Mucosa of descending colon (tissue), 3 donors: ENCODE measurements around the gene GRIK3. TPM values are rescaled to one million over a fixed set of nuclear protein-coding genes. Genes with fewer than 3 reads are reported as not detected.

Experiments used
- ATAC-seq: fragments of 200-7000 bp; cut with Tn5 transposase; one replicate; pipeline ENCODE4 v1.9.1; 2020; ENCODE audit warnings: mild to moderate bottlenecking, moderate library complexity
- DNase-seq, 3 donors: peaks; one replicate each; pipeline ENCODE4 v3.0.0-alpha.2; 2020
- H3K36me3 ChIP-seq: fragments of 200-600 bp; one replicate; pipeline ENCODE4 v1.8.0; 2021; ENCODE audit warnings: low read depth, mild to moderate bottlenecking
- H3K4me1 ChIP-seq: fragments of 200-600 bp; one replicate; pipeline ENCODE4 v1.8.0; 2021; ENCODE audit warnings: low read depth, mild to moderate bottlenecking
- H3K4me3 ChIP-seq: fragments of 200-600 bp; one replicate; pipeline ENCODE4 v1.8.0; 2021; ENCODE audit warnings: mild to moderate bottlenecking
- H3K9me3 ChIP-seq: fragments of 200-600 bp; one replicate; pipeline ENCODE4 v1.8.0; 2021; ENCODE audit warnings: mild to moderate bottlenecking
- CTCF ChIP-seq: fragments of 200-600 bp; IDR thresholded peaks from one replicate; pipeline ENCODE4 v1.8.0; 2022; ENCODE audit warnings: antibody characterized with exemption, mild to moderate bottlenecking
- intact Hi-C, 2 donors: fragments of 100-400 bp; cut with DNase I in 1 of 2; cut with micrococcal nuclease in 1 of 2; formaldehyde crosslinking; loops; one replicate each; pipeline versions ENCODE4 v1.11.0 to v1.11.1; 2022; cut with DNase I, micrococcal nuclease
- total RNA-seq, 3 donors: library from RNA; stranded (reverse); fragmentation: NEBNext Ultra II Directional in 2 of 3; extraction: Animal tissue kit (Norgen Biotek cat#: 25700) in 2 of 3; gene quantifications; one replicate each; pipeline versions ENCODE4 v1.2.1 to v1.2.4, GENCODE V29; 2021 to 2023
- donor health status: DM: no; HTN: no; CAD: no; lungs with moderate emphysema.
- donor health status: DM: no; HTN: no; CAD: no.
- donor health status: DM: no; HTN: yes; CAD: no.

The GRIK3 gene
- total RNA-seq, 3 donors from 2014 or later = 0.41 to 13.6 (median 1.5) TPM

- H3K9me3 ChIP-seq = no peaks in the 10 kb centered on the region
- H3K36me3 ChIP-seq = no peaks in the 10 kb centered on the region
- no peak for TF ChIP-seq CTCF
- H3K4me1 ChIP-seq = no peaks in the 10 kb centered on the region
- DNase-seq = no peak
- intact Hi-C loops = no loop called here
- no peak for ATAC-seq
- no peak overlapping the region for H3K4me3 ChIP-seq
Measured at GRCh38 chr1:36803868-36804570, 230.3 kb downstream of the GRIK3 start.

GRCh38 chr1:36802018-36802417 is 232.3 kb downstream of the GRIK3 start:
- H3K9me3 ChIP-seq = no peaks in the 10 kb centered on the region
- DNase-seq (no peak), ATAC-seq (no peak)
- no peaks in the 10 kb centered on the region for H3K4me1 ChIP-seq
- H3K36me3 ChIP-seq = no peaks in the 10 kb centered on the region
- H3K4me3 ChIP-seq = no peak overlapping the region
- no peak for TF ChIP-seq CTCF
- intact Hi-C loops = no loop called here

GRCh38 chr1:36797761-36798160 is 236.6 kb downstream of the GRIK3 start:
- intact Hi-C loops = no loop called here
- TF ChIP-seq CTCF = no peak
- DNase-seq = no peak
- Histone ChIP-seq H3K4me3 (no peak overlapping the region), H3K4me1 (no peaks in the 10 kb centered on the region), H3K36me3 (no peaks in the 10 kb centered on the region), H3K9me3 (no peaks in the 10 kb centered on the region)
- ATAC-seq = no peak

- no peak for TF ChIP-seq CTCF
Measured at GRCh38 chr1:36796733-36797132, 237.6 kb downstream of the GRIK3 start.

GRCh38 chr1:36796106-36796590 is 238.2 kb downstream of the GRIK3 start:
- intact Hi-C loops = no loop called here
- no peak for ATAC-seq
- DNase-seq = no peak
- no peak for TF ChIP-seq CTCF
- Histone ChIP-seq H3K4me1 (no peaks in the 10 kb centered on the region), H3K36me3 (no peaks in the 10 kb centered on the region), H3K4me3 (no peak overlapping the region), H3K9me3 (no peaks in the 10 kb centered on the region)

More at GRCh38 chr1:36796733-36797132, 237.6 kb downstream of the GRIK3 start:
- Histone ChIP-seq H3K9me3 (no peaks in the 10 kb centered on the region), H3K4me1 (no peaks in the 10 kb centered on the region), H3K36me3 (no peaks in the 10 kb centered on the region), H3K4me3 (no peak overlapping the region)
- ATAC-seq = no peak
- DNase-seq = no peak
- intact Hi-C loops = no loop called here
